GM12874 (cell line): ENCODE results near the gene LMCD1.

ENCODE experiments used
- TF ChIP-seq, protein P1 (sequence below): IDR thresholded peaks from 2 replicates; pipeline ENCODE4 v1.5.1; 2011; ENCODE audit warnings: low read depth, mild to moderate bottlenecking, control low read depth, low read length, moderate library complexity; ENCODE audit not compliant: insufficient read depth

LMCD1 gene

DNA sequence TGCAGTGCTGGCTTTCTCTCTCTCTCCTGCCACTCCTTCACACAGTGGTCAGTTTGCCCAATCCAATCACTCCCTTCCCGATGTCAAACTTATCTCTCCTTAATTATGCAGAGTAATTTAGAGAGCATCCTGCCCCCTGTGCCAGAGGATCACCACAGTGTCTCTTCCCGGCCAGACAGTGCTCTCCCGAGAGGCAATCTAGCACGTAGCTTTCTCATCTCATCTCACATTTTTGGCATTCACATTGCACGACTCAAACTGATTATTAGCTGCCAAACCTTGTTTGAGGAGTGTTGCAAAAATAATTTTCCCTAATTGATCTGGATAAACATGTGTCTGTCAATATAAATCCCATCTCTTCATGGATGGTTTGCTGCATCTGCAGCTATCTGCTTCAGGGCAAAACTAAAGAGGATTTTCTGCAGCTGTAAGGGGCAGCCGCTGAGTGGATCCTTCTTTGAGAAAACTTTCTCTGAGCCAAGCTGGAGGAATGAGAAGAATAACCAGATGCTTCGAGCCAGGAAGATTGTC, 105.1 kb downstream of the LMCD1 start:
- TF ChIP-seq, protein P1, sequence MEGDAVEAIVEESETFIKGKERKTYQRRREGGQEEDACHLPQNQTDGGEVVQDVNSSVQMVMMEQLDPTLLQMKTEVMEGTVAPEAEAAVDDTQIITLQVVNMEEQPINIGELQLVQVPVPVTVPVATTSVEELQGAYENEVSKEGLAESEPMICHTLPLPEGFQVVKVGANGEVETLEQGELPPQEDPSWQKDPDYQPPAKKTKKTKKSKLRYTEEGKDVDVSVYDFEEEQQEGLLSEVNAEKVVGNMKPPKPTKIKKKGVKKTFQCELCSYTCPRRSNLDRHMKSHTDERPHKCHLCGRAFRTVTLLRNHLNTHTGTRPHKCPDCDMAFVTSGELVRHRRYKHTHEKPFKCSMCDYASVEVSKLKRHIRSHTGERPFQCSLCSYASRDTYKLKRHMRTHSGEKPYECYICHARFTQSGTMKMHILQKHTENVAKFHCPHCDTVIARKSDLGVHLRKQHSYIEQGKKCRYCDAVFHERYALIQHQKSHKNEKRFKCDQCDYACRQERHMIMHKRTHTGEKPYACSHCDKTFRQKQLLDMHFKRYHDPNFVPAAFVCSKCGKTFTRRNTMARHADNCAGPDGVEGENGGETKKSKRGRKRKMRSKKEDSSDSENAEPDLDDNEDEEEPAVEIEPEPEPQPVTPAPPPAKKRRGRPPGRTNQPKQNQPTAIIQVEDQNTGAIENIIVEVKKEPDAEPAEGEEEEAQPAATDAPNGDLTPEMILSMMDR, result no peak

DNA sequence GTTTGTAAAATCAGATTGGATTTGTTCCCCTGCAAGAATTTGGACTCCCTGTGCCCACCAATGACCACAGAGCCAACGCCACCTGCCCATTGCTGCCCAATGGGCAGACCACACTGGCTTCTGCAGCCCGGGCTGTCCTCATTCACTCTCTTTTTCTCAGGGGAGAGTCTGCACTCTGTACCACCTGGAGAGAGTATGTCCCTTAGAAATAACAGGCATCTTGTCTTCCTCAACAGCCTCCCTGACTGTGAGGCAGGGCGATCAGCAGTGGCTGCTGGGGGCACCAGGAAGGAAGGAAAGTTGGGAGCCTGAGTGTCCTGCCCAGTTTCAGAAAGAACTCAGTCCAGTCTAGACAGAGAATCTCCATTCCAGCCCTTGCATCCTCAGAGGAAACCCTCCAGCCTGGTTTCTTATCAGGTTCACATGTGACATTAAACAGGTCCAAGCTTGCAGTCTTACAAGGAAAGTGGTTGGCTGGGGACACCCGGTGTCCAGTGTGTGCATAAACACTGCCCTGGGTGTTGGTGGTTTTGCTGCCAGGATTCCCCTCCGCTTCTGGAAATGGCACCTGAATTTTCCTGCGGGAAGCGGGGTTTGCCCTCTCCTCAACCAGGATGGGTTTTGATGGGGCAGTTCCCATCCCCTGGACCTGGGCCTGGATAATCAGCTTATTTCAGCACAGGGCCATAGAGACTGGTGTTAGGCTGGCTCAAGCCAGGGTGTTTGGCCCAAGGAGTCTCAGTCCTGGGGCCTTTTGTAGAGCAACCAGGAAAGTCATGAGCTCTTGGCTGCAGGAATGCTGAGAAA, 105.8 kb downstream of the LMCD1 start:
- TF ChIP-seq, protein P1, result no peak

DNA sequence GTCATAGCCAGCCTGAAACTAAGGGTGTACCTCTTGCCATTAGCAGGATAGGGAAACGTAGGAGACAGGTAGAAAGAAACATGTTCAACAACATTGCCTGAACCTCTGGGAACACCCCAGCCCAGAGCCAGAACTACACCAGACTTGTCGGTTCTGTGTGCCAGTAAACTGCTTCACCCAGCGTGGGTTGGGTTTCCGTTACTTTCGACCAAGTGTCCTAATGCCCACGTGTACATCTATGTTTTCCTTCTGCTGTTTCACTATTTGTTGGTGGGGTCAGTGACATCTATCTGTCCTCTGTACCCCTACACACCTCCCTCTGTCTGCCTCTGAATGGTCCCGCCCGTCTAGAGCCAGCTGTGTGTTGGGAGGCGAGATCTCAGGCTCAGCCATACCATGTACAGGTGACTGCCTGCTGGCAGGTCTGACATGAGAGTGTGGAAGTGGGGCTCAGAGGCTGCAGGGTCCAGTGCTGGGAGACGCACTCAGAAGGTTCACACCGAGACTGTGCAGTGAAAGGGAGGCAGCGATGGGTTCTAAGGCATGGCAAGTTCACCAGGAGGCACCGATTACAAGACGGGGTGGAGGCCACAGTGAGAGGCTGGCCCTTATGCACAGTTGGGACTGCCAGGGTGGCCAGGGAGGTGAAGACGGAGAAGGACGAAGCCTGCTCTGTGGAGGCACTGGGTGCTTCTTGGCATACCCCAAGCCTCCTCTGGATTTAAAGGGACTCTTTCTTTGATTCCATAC, 106.6 kb downstream of the LMCD1 start:
- TF ChIP-seq, protein P1, result no peak

DNA sequence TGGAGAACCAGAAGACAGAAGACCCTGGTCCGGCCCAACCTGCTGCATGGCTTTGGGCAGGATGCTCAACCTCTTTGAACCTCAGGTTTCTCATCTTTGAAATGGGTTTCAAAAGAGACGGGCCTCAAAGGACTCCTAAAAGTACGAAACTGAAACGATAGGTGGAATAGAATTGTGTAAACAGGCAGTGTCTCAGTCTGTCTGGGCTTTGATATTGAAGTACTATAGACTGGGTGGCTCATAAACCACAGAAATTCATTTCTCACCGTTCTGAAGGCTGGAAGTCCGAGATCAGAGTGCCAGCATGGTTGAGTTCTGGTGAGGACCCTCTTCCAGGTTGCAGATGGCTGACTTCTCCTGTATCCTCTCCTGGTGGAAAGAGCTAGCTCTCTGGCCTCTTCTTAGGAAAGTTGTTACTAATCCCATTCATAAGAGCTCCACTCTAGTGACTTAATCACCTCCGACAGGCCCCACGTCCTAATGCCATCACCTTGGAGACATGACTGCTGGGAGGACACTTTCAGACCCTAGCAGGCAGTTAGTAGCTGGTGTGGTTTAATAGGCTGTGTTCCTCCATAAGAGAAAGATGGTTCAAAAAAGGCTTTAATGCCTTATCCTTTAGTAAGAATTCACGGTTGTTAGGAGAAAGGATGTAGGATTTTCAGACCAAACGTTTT, 107.3 kb downstream of the LMCD1 start:
- TF ChIP-seq, protein P1, result no peak

DNA sequence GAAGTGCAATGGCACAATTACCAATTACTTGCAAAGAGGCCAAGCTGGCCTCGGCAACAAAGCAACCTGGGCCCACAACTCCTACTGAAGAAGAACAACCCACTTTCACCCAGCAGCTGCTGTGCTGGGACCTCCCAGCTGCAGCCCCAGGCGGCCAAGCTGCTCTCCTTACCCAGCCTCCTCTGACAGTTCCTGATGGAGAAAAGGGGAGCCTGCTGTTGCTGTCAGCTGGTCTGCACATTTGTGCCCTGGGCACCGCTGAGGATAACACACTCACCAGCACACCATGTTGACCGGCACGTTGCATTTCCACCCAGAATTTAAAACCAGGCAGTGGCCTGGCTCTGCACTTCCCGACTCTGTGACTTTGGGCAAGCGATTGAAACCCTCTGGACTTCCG, 109.3 kb downstream of the LMCD1 start:
- TF ChIP-seq, protein P1, result no peak

DNA sequence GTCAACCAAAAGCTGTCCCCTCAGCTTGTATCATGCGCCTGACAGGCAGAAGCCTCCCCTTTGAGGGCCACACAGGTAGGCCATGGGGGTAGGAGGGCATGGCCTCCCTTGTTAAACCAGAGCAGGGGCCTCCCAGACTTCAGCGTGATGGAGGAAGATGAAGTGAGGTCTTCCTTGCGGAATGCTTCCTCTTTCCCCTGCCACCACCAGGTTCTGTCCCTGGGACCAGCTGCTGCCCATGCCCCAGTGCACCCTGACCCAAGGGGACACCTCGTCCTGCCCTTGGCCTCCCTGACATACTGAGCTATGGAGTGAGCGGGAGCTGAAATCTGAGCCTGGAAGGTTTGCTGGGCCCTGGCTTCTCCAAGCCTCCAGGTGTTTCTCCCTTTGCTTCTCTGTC, 116.3 kb downstream of the LMCD1 start:
- TF ChIP-seq, protein P1, result no peak

DNA sequence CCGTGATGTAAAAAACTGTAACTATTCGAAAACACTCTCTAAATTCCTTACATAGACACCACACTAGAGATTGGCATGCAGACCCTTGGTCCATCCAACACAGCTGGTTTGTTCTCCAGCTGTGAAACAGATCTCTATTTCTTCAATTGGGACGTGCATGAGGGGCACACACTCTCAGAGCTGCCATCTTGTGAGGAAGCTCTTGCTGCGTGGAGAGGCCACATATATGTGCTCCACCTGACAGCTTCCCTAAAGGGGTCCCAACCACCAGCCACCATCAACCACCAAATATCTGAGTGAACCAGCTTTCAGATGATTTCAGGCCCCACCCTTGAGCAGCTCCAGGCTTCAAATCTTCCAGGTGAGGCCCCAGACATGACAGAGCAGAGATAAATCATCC, 117.3 kb downstream of the LMCD1 start:
- TF ChIP-seq, protein P1, result no peak
